Measurements from ENCODE around the gene C13orf46. TPM values are rescaled to one million over a fixed set of nuclear protein-coding genes. Genes with fewer than 3 reads are reported as not detected.

Gene C13orf46
- total RNA-seq, 1 experiment from 2014 or later = 1.4 TPM

DNA sequence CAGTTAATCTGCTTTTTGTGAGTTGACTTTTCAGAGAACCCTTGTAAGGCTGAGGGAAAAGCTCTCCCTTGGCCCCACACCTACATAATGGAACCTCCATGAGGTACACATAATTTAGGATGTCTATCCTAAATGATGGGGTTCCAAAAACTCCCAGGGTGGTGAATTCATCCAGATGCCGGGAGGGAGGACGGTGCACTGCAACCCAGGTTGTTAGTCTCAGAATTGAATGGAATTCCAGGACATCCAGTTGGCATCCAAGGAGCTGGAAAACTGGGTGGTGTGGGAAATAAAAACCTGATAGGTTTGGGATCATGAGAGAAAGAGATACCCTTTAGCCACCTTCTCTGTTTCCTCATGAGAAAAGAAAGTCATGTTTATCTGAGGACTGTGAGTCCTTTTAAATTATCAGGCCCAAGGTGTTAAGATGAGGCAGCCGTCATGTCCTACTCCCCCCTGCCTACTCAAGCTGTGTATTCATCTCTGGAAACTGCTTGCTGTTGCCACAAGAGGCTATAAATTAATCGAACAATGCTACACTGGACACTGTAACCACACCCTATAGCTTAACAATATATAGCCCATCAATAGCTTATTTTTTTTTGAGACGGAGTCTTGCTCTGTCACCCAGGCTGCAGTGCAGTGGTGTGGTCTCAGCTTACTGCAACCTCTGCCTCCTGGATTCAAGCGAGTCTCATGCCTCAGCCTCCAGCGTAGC, 49.5 kb downstream of the C13orf46 start:
- H3K4me1 Mint-ChIP-seq (ENCODE audit: insufficient read depth, unreplicated experiment) = peaks cover 20% of the 10 kb centered on the region
- no peak overlapping the region for H3K4me3 Mint-ChIP-seq (ENCODE audit: unreplicated experiment)
- CTCF ChIA-PET = interaction anchor here (0.6 to 0.7 kb wide), 2 partner anchors 74 to 228 kb away, joined by 3 read pairs; no protein-coding TSS in a partner anchor

DNA sequence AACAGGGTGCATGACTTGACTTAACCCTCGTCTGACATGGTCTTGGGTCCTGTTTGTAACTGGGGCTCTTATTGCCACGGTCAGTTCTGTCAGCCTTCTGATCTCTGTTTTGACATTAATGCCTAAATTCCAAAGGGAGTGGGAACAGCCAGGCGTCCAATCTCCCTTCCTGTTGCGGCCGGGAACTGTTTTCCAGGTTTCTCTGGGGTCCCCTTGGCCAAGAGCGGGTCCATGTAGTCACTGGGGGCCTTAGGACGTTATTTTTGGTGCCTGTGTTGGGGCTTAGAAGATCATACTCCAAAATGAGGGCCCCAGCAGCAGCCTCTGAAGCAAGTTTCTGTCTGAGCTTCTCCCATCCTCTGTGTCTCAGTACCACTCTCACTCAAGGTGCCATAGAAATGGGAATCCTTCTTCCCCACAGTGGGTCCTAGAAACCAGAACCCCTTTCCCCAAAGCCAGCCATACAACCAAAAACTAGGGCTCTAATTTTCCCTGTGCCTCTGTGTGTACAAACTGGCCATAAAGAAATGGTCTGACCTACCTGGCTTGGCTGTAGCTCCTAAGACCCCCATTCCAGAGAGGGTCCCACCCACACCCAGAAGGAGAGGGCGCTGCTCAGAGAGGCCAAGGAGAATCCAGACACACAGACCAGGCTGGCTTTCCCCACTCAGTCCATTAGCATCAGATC, 50.4 kb downstream of the C13orf46 start:
- ChIA-PET CTCF (interaction anchor here (0.7 to 1.0 kb wide), 3 partner anchors 18 to 74 kb away, joined by 3 to 5 read pairs (median 4); no protein-coding TSS in a partner anchor), POLR2A (no interaction called here)
- H3K27ac Mint-ChIP-seq (ENCODE audit: low read depth, unreplicated experiment) = no peak overlapping the region
- H3K36me3 Mint-ChIP-seq (ENCODE audit: insufficient read depth, unreplicated experiment) = peaks cover 7% of the 10 kb centered on the region
- no peaks in the 10 kb centered on the region for H3K27me3 Mint-ChIP-seq (ENCODE audit: insufficient read depth, unreplicated experiment)
- no peak for DNase-seq (ENCODE audit: unreplicated experiment)
- BruUV-seq (replicated peaks) = no TSS peak
- intact Hi-C loops (cut with micrococcal nuclease) = no loop called here
- TF ChIP-seq, protein P1, sequence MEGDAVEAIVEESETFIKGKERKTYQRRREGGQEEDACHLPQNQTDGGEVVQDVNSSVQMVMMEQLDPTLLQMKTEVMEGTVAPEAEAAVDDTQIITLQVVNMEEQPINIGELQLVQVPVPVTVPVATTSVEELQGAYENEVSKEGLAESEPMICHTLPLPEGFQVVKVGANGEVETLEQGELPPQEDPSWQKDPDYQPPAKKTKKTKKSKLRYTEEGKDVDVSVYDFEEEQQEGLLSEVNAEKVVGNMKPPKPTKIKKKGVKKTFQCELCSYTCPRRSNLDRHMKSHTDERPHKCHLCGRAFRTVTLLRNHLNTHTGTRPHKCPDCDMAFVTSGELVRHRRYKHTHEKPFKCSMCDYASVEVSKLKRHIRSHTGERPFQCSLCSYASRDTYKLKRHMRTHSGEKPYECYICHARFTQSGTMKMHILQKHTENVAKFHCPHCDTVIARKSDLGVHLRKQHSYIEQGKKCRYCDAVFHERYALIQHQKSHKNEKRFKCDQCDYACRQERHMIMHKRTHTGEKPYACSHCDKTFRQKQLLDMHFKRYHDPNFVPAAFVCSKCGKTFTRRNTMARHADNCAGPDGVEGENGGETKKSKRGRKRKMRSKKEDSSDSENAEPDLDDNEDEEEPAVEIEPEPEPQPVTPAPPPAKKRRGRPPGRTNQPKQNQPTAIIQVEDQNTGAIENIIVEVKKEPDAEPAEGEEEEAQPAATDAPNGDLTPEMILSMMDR (IDR thresholded peaks at IDR 0.05; ENCODE audit: unreplicated experiment) = no peak
- H3K9me3 Mint-ChIP-seq (ENCODE audit: unreplicated experiment) = peaks cover 12% of the 10 kb centered on the region
- H3K4me1 Mint-ChIP-seq (ENCODE audit: insufficient read depth, unreplicated experiment) = peaks cover 20% of the 10 kb centered on the region
- H3K4me3 Mint-ChIP-seq (ENCODE audit: unreplicated experiment) = no peak overlapping the region

More for the DNA sequence above, 49.5 kb downstream of the C13orf46 start:
- intact Hi-C loops (cut with micrococcal nuclease) = no loop called here
- no peak for DNase-seq (ENCODE audit: unreplicated experiment)
- TF ChIP-seq, protein P1 (IDR thresholded peaks at IDR 0.05; ENCODE audit: unreplicated experiment) = no peak
- POLR2A ChIA-PET = no interaction called here
- Mint-ChIP-seq H3K36me3 (ENCODE audit: insufficient read depth, unreplicated experiment) (peaks cover 7% of the 10 kb centered on the region), H3K27me3 (ENCODE audit: insufficient read depth, unreplicated experiment) (no peaks in the 10 kb centered on the region), H3K27ac (ENCODE audit: low read depth, unreplicated experiment) (no peak overlapping the region), H3K9me3 (ENCODE audit: unreplicated experiment) (peaks cover 12% of the 10 kb centered on the region)
- no TSS peak for BruUV-seq (replicated peaks)

DNA sequence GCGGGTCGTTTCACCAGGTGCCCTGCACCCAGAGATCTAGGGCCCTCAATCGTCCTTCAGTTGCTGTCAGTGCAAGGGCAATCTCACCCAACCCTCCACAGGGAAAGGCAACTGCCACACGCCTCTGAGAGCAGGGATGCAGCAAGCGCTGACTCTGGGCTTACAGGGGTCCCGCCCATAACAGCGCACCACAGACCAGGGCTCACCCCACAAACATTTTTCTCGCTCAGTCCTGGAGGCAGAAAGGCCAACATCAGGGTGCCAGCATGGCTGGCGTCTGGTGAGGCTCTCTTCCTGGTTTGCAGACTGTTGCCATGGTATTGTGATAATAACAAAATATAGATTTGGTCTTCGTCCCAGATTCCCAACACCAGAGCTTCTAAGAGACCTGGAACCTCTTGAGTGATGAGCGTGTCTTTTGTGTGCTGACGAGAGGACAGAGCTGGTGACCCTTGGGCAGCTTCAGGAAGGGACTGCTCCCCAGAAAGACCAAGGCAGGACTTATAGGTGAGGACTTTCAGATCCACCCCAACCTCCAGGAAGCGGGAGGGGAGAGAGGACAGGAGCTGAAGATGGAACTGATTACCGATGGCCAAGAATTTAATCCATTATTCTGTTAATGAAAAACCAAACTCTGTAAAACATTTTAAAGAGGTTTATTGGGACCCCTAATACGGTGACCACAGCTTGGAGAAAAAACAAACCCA, 51.3 kb downstream of the C13orf46 start:
- ChIA-PET CTCF (interaction anchor here (1.0 kb wide), 1 partner anchor 17 kb away, joined by 4 read pairs; no protein-coding TSS in a partner anchor), POLR2A (no interaction called here)
- TF ChIP-seq, protein P1 (IDR thresholded peaks at IDR 0.05; ENCODE audit: unreplicated experiment) = no peak
- Mint-ChIP-seq H3K36me3 (ENCODE audit: insufficient read depth, unreplicated experiment) (peaks cover 7% of the 10 kb centered on the region), H3K27me3 (ENCODE audit: insufficient read depth, unreplicated experiment) (no peaks in the 10 kb centered on the region), H3K27ac (ENCODE audit: low read depth, unreplicated experiment) (no peak overlapping the region), H3K4me1 (ENCODE audit: insufficient read depth, unreplicated experiment) (peaks cover 15% of the 10 kb centered on the region), H3K9me3 (ENCODE audit: unreplicated experiment) (peaks cover 12% of the 10 kb centered on the region), H3K4me3 (ENCODE audit: unreplicated experiment) (no peak overlapping the region)
- intact Hi-C loops (cut with micrococcal nuclease) = no loop called here
- BruUV-seq (replicated peaks) = no TSS peak
- no peak for DNase-seq (ENCODE audit: unreplicated experiment)

DNA sequence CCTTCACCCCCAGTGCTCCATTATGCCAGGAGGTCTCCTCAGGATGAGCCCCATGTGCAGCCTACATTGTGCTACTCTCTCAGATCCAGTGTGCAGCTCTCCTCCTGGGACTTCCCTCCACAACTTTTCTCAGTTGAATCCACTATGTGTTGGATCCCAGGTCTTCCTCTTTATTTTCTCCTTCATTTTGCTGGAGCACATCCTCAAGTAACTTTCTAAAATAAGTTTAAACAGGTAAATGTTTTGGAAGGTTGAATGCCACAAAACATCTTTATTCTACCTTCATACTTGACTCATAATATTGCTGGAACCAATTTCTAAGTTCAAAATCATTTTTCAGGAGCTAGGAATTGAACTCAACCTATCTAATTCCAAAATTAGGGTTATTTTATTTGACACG, 52.1 kb downstream of the C13orf46 start:
- POLR2A ChIA-PET = no interaction called here

More for the DNA sequence above, 52.1 kb downstream of the C13orf46 start:
- Mint-ChIP-seq H3K9me3 (ENCODE audit: unreplicated experiment) (peaks cover 12% of the 10 kb centered on the region), H3K27ac (ENCODE audit: low read depth, unreplicated experiment) (no peak overlapping the region), H3K27me3 (ENCODE audit: insufficient read depth, unreplicated experiment) (no peaks in the 10 kb centered on the region), H3K4me3 (ENCODE audit: unreplicated experiment) (no peak overlapping the region), H3K36me3 (ENCODE audit: insufficient read depth, unreplicated experiment) (peaks cover 4% of the 10 kb centered on the region), H3K4me1 (ENCODE audit: insufficient read depth, unreplicated experiment) (peaks cover 7% of the 10 kb centered on the region)
- intact Hi-C loops (cut with micrococcal nuclease) = no loop called here
- no TSS peak for BruUV-seq (replicated peaks)
- CTCF ChIA-PET = interaction anchor here (0.5 kb wide), 1 partner anchor 128 kb away, joined by 3 read pairs; no protein-coding TSS in a partner anchor
- no peak for DNase-seq (ENCODE audit: unreplicated experiment)
- TF ChIP-seq, protein P1 (IDR thresholded peaks at IDR 0.05; ENCODE audit: unreplicated experiment) = no peak
